HCT116 (cell line): ENCODE results near the gene CHML. TPM values are rescaled to one million over a fixed set of nuclear protein-coding genes. Genes with fewer than 3 reads are reported as not detected.

Experiments used
- ATAC-seq: fragments of 200-7000 bp; cut with Tn5 transposase; 2 replicates; pipeline ENCODE4 v1.9.1; 2020; ENCODE audit warnings: mild to moderate bottlenecking, moderate library complexity
- BruUV-seq: library from RNA; stranded (reverse); fragments of 400-500 nt; replicated peaks from 2 replicates; lab custom pipeline; 2021; lab: Mats Ljungman, UMichigan
- CTCF ChIA-PET: fragments of 300-600 bp; sonication (Branson Sonifier 250); formaldehyde crosslinking; loops from one replicate; lab custom pipeline; 2021; ENCODE audit warnings: antibody characterized with exemption; lab: Charles Lee
- POLR2A ChIA-PET: fragments of 300-600, 350-600 bp; sonication (Branson Sonifier 250); formaldehyde crosslinking; loops from one replicate; lab custom pipeline; 2021; ENCODE audit warnings: antibody characterized with exemption; lab: Charles Lee
- RAD21 ChIA-PET, 2 experiments: fragments of 300-600 bp; sonication (Branson Sonifier 250); formaldehyde crosslinking; loops; one replicate each; lab custom pipeline; 2023; ENCODE audit warnings: low total read pairs in 2 of 2; ENCODE audit not compliant: uncharacterized antibody in 2 of 2, unreplicated experiment in 2 of 2, low non-redundant PET in 1 of 2; lab: Charles Lee
- DNase-seq: peaks from one replicate; pipeline ENCODE4 v3.0.0-alpha.2; 2010; ENCODE audit warnings: low read depth, low spot score
- H2AFZ ChIP-seq: fragments of 200-600 bp; shearing (Covaris generic), sonication (generic); 2 replicates; pipeline ENCODE4 v1.6.1; 2017; ENCODE audit warnings: low read depth, mixed run types, mixed read lengths, antibody characterized with exemption, low read length; ENCODE audit not compliant: poor library complexity, severe bottlenecking
- H3K27ac ChIP-seq: 2 replicates; pipeline ENCODE4 v1.5.1; 2012; ENCODE audit warnings: low read depth, low read length
- H3K27me3 ChIP-seq: fragments of 200-600 bp; sonication (generic); 2 replicates; pipeline ENCODE4 v1.6.1; 2016; ENCODE audit warnings: mixed run types, low read length, mixed read lengths; ENCODE audit not compliant: insufficient read depth
- H3K36me3 ChIP-seq, 2 experiments: fragments of 200-500 bp in 1 of 2; fragments of 200-600 bp in 1 of 2; sonication (Bioruptor generic) in 1 of 2; sonication (generic) in 1 of 2; 2 replicates each; pipeline versions ENCODE4 v1.5.1 to v1.6.1; 2014 to 2016; ENCODE audit warnings: low read length in 2 of 2, inconsistent platforms in 1 of 2, mixed read lengths in 1 of 2, mixed run types in 1 of 2; ENCODE audit not compliant: insufficient read depth in 2 of 2, control insufficient read depth in 1 of 2
- H3K4me1 ChIP-seq, 2 experiments: fragments of 200-600 bp in 1 of 2; sonication (generic) in 1 of 2; 2 replicates each; pipeline versions ENCODE4 v1.5.1 to v1.6.1; 2012 to 2017; ENCODE audit warnings: low read length in 2 of 2, inconsistent platforms in 1 of 2, mild to moderate bottlenecking in 1 of 2, mixed read lengths in 1 of 2, mixed run types in 1 of 2, moderate library complexity in 1 of 2; ENCODE audit not compliant: insufficient read depth in 2 of 2, control insufficient read depth in 1 of 2
- H3K4me2 ChIP-seq: fragments of 200-600 bp; sonication (generic); 2 replicates; pipeline ENCODE4 v1.6.1; 2017; ENCODE audit warnings: mixed run types, low read length, mixed read lengths
- H3K4me3 ChIP-seq, 2 experiments: fragments of 200-600 bp in 1 of 2; sonication (generic) in 1 of 2; replicated peaks in 1 of 2; 2 replicates each; pipeline ENCODE4 v1.5.1; 2011 to 2016; ENCODE audit warnings: low read length in 2 of 2, control low read depth in 1 of 2, low read depth in 1 of 2, mild to moderate bottlenecking in 1 of 2, mixed read lengths in 1 of 2, mixed run types in 1 of 2
- H3K79me2 ChIP-seq: fragments of 200-600 bp; sonication (generic); 2 replicates; pipeline ENCODE4 v1.6.1; 2017; ENCODE audit warnings: mild to moderate bottlenecking, mixed run types, low read length, moderate library complexity, mixed read lengths; ENCODE audit not compliant: insufficient read depth
- H3K9ac ChIP-seq: fragments of 200-600 bp; sonication (generic); 2 replicates; pipeline ENCODE4 v1.6.1; 2016; ENCODE audit warnings: low read length, mixed read lengths
- H3K9me2 ChIP-seq: fragments of 200-600 bp; sonication (generic), shearing (Covaris generic); 2 replicates; pipeline ENCODE4 v1.6.1; 2017; ENCODE audit warnings: mixed run types, mild to moderate bottlenecking, moderate library complexity; ENCODE audit not compliant: insufficient read depth
- H3K9me3 ChIP-seq, 2 experiments: fragments of 200-500 bp in 1 of 2; fragments of 200-600 bp in 1 of 2; sonication (Bioruptor generic) in 1 of 2; sonication (generic) in 1 of 2; 2 replicates each; pipeline ENCODE4 v1.6.1; 2014 to 2017; ENCODE audit warnings: low read length in 2 of 2, mixed read lengths in 2 of 2, inconsistent platforms in 1 of 2, low read depth in 1 of 2, mild to moderate bottlenecking in 1 of 2, mixed run types in 1 of 2, moderate library complexity in 1 of 2; ENCODE audit not compliant: control insufficient read depth in 1 of 2, insufficient read depth in 1 of 2
- H4K20me1 ChIP-seq: fragments of 200-600 bp; sonication (generic), shearing (Covaris generic); 2 replicates; pipeline ENCODE4 v1.6.1; 2017; ENCODE audit warnings: mixed run types, mild to moderate bottlenecking, moderate library complexity; ENCODE audit not compliant: insufficient read depth
- CBX3 ChIP-seq: IDR thresholded peaks from 2 replicates; pipeline ENCODE4 v1.6.1; 2012; ENCODE audit warnings: low read depth
- ELF1 ChIP-seq: IDR thresholded peaks from 2 replicates; pipeline ENCODE4 v1.6.1; 2012; ENCODE audit warnings: low read depth, borderline replicate concordance
- EZH2phosphoT487 ChIP-seq: fragments of 200-600 bp; IDR thresholded peaks from 2 replicates; pipeline ENCODE4 v1.6.1; 2018; ENCODE audit warnings: antibody characterized with exemption, borderline replicate concordance
- FOSL1 ChIP-seq: IDR thresholded peaks from 2 replicates; pipeline ENCODE4 v1.6.1; 2012; ENCODE audit warnings: low read depth
- JUND ChIP-seq: IDR thresholded peaks from 2 replicates; pipeline ENCODE4 v1.6.1; 2012
- POLR2AphosphoS5 ChIP-seq: IDR thresholded peaks from 2 replicates; pipeline ENCODE4 v1.6.1; 2011; ENCODE audit warnings: mild to moderate bottlenecking, low read depth, low read length, moderate library complexity
- RAD21 ChIP-seq: IDR thresholded peaks from 2 replicates; pipeline ENCODE4 v1.6.1; 2012; ENCODE audit warnings: low read depth, mild to moderate bottlenecking
- SIN3A ChIP-seq: IDR thresholded peaks from 2 replicates; pipeline ENCODE4 v1.6.1; 2012; ENCODE audit warnings: low read depth
- SP1 ChIP-seq: IDR thresholded peaks from 2 replicates; pipeline ENCODE4 v1.6.1; 2012; ENCODE audit warnings: low read depth
- TCF7L2 ChIP-seq: IDR thresholded peaks from 2 replicates; pipeline ENCODE4 v1.7.0; 2011; ENCODE audit warnings: borderline replicate concordance, inconsistent platforms; ENCODE audit not compliant: insufficient read depth, insufficient read length; ENCODE audit errors: extremely low read depth
- YY1 ChIP-seq: IDR thresholded peaks from 2 replicates; pipeline ENCODE4 v1.6.1; 2011; ENCODE audit warnings: low read length, low read depth, moderate library complexity, mild to moderate bottlenecking; ENCODE audit not compliant: insufficient replicate concordance; ENCODE audit errors: extremely low read depth
- ZNF274 ChIP-seq: fragments of 200-500 bp; sonication (Bioruptor generic); IDR thresholded peaks from 2 replicates; pipeline ENCODE4 v1.6.1; 2014; ENCODE audit warnings: mild to moderate bottlenecking, low read depth, low read length, inconsistent platforms
- intact Hi-C: fragments of 100-400 bp; cut with micrococcal nuclease; formaldehyde crosslinking; loops from 2 replicates; pipeline ENCODE4 v1.10.0; 2022
- total RNA-seq: library from RNA; stranded (reverse); gene quantifications from one replicate; pipeline ENCODE4 v1.2.1, GENCODE V29; 2021; ENCODE audit not compliant: unreplicated experiment
- TF ChIP-seq, protein P1 (sequence below), 3 experiments: fragments of 200-600 bp in 1 of 3; sonication (generic) in 1 of 3; IDR thresholded peaks in 2 of 3; conservative IDR thresholded peaks in 1 of 3; 2 replicates each; pipeline ENCODE4 v1.5.1; 2012 to 2017; ENCODE audit warnings: low read depth in 2 of 3, low read length in 2 of 3, antibody characterized with exemption in 1 of 3, borderline replicate concordance in 1 of 3, control low read depth in 1 of 3, mild to moderate bottlenecking in 1 of 3, mixed read lengths in 1 of 3, mixed run types in 1 of 3, moderate library complexity in 1 of 3; ENCODE audit not compliant: insufficient read depth in 1 of 3
- TF ChIP-seq, protein P2 (sequence below): IDR thresholded peaks from 2 replicates; pipeline ENCODE4 v1.6.1; 2012

CHML gene
- total RNA-seq, 1 experiment from 2014 or later, result 9.7 TPM

DNA sequence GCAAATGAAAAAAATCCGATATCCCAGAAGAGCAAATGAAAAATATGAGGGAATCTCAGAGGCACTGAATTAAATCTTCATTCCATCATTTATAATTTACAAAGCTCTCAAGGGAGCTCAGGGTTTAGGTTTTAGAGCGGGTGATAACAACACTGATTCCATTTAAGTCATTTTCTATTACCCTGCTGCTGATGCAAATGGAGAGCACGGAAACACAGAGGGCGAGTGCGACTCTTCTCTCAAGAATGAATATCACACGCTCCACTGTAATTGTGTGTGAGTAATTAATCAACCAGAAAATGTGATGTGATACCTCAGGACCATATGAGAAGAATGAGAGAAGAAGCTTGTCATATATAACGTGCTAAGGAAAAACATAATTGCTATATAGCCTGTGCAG, 22.7 kb downstream of the CHML start:
- no peak overlapping the region for H3K4me2 ChIP-seq
- BruUV-seq, result no TSS peak
- no peaks in the 10 kb centered on the region for H3K9me3 ChIP-seq
- ATAC-seq (no peak), DNase-seq (no peak)
- H3K36me3 ChIP-seq, result no peaks in the 10 kb centered on the region
- H2AFZ ChIP-seq, result no peak overlapping the region
- H3K9ac ChIP-seq, result no peak overlapping the region
- intact Hi-C loops, result no loop called here
- CTCF ChIA-PET, result interaction anchor here (0.8 kb wide), 1 partner anchor 13 kb away, joined by 3 read pairs; no protein-coding TSS in a partner anchor
- no peaks in the 10 kb centered on the region for H3K9me2 ChIP-seq
- H3K27ac ChIP-seq, result no peak overlapping the region
- RAD21 ChIA-PET, result no interaction called here
- H3K79me2 ChIP-seq, result no peaks in the 10 kb centered on the region
- POLR2A ChIA-PET, result no interaction called here
- TF ChIP-seq ELF1, result no peak
- no peaks in the 10 kb centered on the region for H4K20me1 ChIP-seq
- peaks cover 0 to 3% of the 10 kb centered on the region in 2 experiments; a peak in 1 of 4 replicates for H3K4me1 ChIP-seq
- H3K27me3 ChIP-seq, result no peaks in the 10 kb centered on the region
- H3K4me3 ChIP-seq, result no peak overlapping the region

DNA sequence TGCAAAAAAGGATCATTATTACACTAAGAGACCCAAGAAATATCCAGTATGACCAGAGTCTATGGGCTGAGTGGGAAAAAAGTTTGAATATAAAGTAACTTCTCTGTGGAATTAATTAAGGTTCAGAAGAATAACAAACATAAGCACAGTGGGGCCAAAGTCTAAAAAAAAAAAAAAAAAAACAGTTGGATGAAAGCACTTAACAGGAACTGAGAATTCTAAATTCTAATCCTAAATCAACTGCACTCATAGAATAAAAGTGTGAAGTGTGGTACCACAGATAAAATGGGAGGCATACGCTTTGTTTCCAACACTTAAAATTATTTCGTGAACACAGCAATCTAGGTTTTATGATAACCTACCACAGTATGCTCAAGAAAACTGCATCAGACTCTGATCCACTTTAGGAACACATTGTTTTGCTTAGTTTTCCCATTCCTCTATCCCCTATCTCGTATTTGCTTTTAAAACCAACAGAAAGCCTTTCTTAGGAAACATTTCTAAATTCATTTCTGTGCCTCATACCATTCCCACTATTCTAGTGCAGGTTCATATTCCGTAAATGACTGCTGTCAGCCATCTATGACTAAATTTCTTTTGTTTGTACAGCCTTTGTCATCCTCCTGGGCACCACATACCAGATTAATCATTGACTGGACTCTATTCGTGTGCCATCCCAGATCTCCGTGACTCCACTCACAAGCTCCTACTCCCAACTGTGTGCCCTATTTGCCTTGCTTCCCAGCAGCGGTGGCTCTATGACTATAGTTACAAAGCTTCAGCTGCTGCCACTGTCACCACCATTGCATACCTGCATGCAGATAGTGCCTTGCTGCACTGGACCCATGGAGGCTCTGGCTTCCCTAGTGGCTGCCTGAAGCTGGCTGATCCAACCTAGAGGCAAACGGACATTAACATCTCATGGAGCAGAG, 24.9 kb downstream of the CHML start:
- Histone ChIP-seq H3K36me3 (no peaks in the 10 kb centered on the region), H3K4me1 (peaks cover 0 to 5% of the 10 kb centered on the region in 2 experiments; a peak in 1 of 4 replicates), H3K4me2 (no peak overlapping the region), H4K20me1 (no peaks in the 10 kb centered on the region), H3K27ac (no peak overlapping the region), H2AFZ (no peak overlapping the region), H3K9ac (no peak overlapping the region), H3K9me3 (no peaks in the 10 kb centered on the region)
- ChIA-PET RAD21 (no interaction called here), CTCF (no interaction called here)
- intact Hi-C loops, result no loop called here
- no TSS peak for BruUV-seq
- TF ChIP-seq RAD21, result no peak
- TF ChIP-seq EZH2phosphoT487, result no peak
- TF ChIP-seq YY1, result no peak
- TF ChIP-seq, protein P1, sequence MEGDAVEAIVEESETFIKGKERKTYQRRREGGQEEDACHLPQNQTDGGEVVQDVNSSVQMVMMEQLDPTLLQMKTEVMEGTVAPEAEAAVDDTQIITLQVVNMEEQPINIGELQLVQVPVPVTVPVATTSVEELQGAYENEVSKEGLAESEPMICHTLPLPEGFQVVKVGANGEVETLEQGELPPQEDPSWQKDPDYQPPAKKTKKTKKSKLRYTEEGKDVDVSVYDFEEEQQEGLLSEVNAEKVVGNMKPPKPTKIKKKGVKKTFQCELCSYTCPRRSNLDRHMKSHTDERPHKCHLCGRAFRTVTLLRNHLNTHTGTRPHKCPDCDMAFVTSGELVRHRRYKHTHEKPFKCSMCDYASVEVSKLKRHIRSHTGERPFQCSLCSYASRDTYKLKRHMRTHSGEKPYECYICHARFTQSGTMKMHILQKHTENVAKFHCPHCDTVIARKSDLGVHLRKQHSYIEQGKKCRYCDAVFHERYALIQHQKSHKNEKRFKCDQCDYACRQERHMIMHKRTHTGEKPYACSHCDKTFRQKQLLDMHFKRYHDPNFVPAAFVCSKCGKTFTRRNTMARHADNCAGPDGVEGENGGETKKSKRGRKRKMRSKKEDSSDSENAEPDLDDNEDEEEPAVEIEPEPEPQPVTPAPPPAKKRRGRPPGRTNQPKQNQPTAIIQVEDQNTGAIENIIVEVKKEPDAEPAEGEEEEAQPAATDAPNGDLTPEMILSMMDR (IDR thresholded peaks at IDR 0.05 in 2 of 3, conservative IDR thresholded peaks at IDR 0.05 in 1 of 3; ENCODE audit: borderline replicate concordance in 1 of 3, insufficient read depth in 1 of 3, low read depth in 2 of 3, low read length in 2 of 3), result no peak
- no peak for TF ChIP-seq POLR2AphosphoS5
- TF ChIP-seq ZNF274, result no peak
- no peak for TF ChIP-seq CBX3
- TF ChIP-seq TCF7L2, result no peak
- TF ChIP-seq, protein P2, sequence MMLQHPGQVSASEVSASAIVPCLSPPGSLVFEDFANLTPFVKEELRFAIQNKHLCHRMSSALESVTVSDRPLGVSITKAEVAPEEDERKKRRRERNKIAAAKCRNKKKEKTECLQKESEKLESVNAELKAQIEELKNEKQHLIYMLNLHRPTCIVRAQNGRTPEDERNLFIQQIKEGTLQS, result no peak
- TF ChIP-seq ELF1, result no peak
- TF ChIP-seq FOSL1, result no peak
- no peak for TF ChIP-seq SIN3A
- no peak for TF ChIP-seq JUND
- no peak for TF ChIP-seq SP1
- TF ChIP-seq, all 23 proteins: peak for 0
- DNase-seq, result no peak
- Histone ChIP-seq H3K9me2 (no peaks in the 10 kb centered on the region), H3K79me2 (no peaks in the 10 kb centered on the region), H3K27me3 (no peaks in the 10 kb centered on the region), H3K4me3 (no peak overlapping the region)
- no peak for ATAC-seq
- POLR2A ChIA-PET, result no interaction called here
